MCF 10A (cell line): ENCODE results near the gene UBTF. TPM values are rescaled to one million over a fixed set of nuclear protein-coding genes. Genes with fewer than 3 reads are reported as not detected.
A peak's percentile ranks its signal among the peaks of the same experiment; 100 is the strongest.

Source experiments
- BruUV-seq: library from RNA; stranded (reverse); fragments of 400-500 nt; replicated peaks from 2 replicates; lab custom pipeline; 2021; lab: Mats Ljungman, UMichigan
- CTCF ChIA-PET: fragments of 300-600 bp; sonication (Branson Sonifier 250); formaldehyde crosslinking; extraction: SDS; loops from one replicate; lab custom pipeline; 2021; ENCODE audit warnings: antibody characterized with exemption, inconsistent platforms; lab: Yijun Ruan, JAX
- POLR2A ChIA-PET: fragments of 300-600, 350-650 bp; sonication (Branson Sonifier 250); formaldehyde crosslinking; extraction: SDS; loops from one replicate; lab custom pipeline; 2020; ENCODE audit warnings: antibody characterized with exemption, inconsistent platforms; lab: Yijun Ruan, JAX
- DNase-seq: peaks from one replicate; pipeline ENCODE4 v3.0.0-alpha.2; 2018; ENCODE audit not compliant: unreplicated experiment
- H3K27ac Mint-ChIP-seq: one replicate; pipeline ENCODE4 v1.8.0; 2022; ENCODE audit warnings: mild to moderate bottlenecking, low read depth, mixed read lengths; ENCODE audit not compliant: unreplicated experiment
- H3K27me3 Mint-ChIP-seq: one replicate; pipeline ENCODE4 v1.8.0; 2022; ENCODE audit warnings: mixed read lengths; ENCODE audit not compliant: insufficient read depth, unreplicated experiment
- H3K36me3 Mint-ChIP-seq: one replicate; pipeline ENCODE4 v1.8.0; 2022; ENCODE audit warnings: mild to moderate bottlenecking, moderate library complexity, mixed read lengths; ENCODE audit not compliant: insufficient read depth, unreplicated experiment
- H3K4me1 Mint-ChIP-seq: one replicate; pipeline ENCODE4 v1.8.0; 2022; ENCODE audit warnings: mixed read lengths; ENCODE audit not compliant: insufficient read depth, unreplicated experiment
- H3K4me3 Mint-ChIP-seq: one replicate; pipeline ENCODE4 v1.8.0; 2022; ENCODE audit warnings: mild to moderate bottlenecking, moderate library complexity, mixed read lengths; ENCODE audit not compliant: unreplicated experiment
- H3K9me3 Mint-ChIP-seq: one replicate; pipeline ENCODE4 v1.8.0; 2022; ENCODE audit warnings: mixed read lengths; ENCODE audit not compliant: unreplicated experiment
- CTCF ChIP-seq: fragments of 200-600 bp; IDR thresholded peaks from one replicate; pipeline ENCODE4 v1.8.0; 2022; ENCODE audit warnings: antibody characterized with exemption, mild to moderate bottlenecking; ENCODE audit not compliant: unreplicated experiment
- intact Hi-C: fragments of 100-400 bp; cut with micrococcal nuclease; formaldehyde crosslinking; loops from 2 replicates; pipeline ENCODE4 v1.14.1; 2022
- total RNA-seq: library from RNA; stranded (reverse); gene quantifications from 2 replicates; pipeline ENCODE4 v1.2.3, GENCODE V29; 2022

The UBTF gene
- total RNA-seq, 1 experiment from 2014 or later, result 79.7 TPM

GRCh38 chr17:44267165-44267455 is 47.6 kb upstream of the UBTF start:
- Mint-ChIP-seq H3K36me3 (peaks cover 7% of the 10 kb centered on the region), H3K27ac (no peak overlapping the region), H3K9me3 (no peaks in the 10 kb centered on the region), H3K27me3 (peaks cover 15% of the 10 kb centered on the region), H3K4me3 (no peak overlapping the region), H3K4me1 (peaks cover 4% of the 10 kb centered on the region)
- ChIA-PET CTCF (no interaction called here), POLR2A (no interaction called here)
- no peak for TF ChIP-seq CTCF
- intact Hi-C loops, result no loop called here
- no peak for DNase-seq
- BruUV-seq, result no TSS peak

GRCh38 chr17:44266402-44267164 is 47.1 kb upstream of the UBTF start:
- no peak for TF ChIP-seq CTCF
- DNase-seq, result peak; percentile 9
- Mint-ChIP-seq H3K9me3 (no peaks in the 10 kb centered on the region), H3K4me1 (no peaks in the 10 kb centered on the region), H3K36me3 (peaks cover 7% of the 10 kb centered on the region), H3K4me3 (no peak overlapping the region), H3K27me3 (peaks cover 15% of the 10 kb centered on the region), H3K27ac (no peak overlapping the region)
- no TSS peak for BruUV-seq
- ChIA-PET POLR2A (interaction anchor here (0.6 kb wide), 1 partner anchor 41 kb away, joined by 4 read pairs; no protein-coding TSS in a partner anchor), CTCF (no interaction called here)
- intact Hi-C loops, result no loop called here

- Mint-ChIP-seq H3K4me3 (no peak overlapping the region), H3K9me3 (no peaks in the 10 kb centered on the region), H3K27me3 (peaks cover 15% of the 10 kb centered on the region), H3K36me3 (peaks cover 13% of the 10 kb centered on the region), H3K27ac (no peak overlapping the region), H3K4me1 (no peaks in the 10 kb centered on the region)
- no peak for DNase-seq
- BruUV-seq, result no TSS peak
- CTCF ChIA-PET, result interaction anchor here (0.6 to 0.7 kb wide), 2 partner anchors 62 to 70 kb away, joined by 3 read pairs; no protein-coding TSS in a partner anchor
- TF ChIP-seq CTCF, result no peak
- intact Hi-C loops, result no loop called here
- POLR2A ChIA-PET, result interaction anchor here (1.0 kb wide), 1 partner anchor 41 kb away, joined by 4 read pairs; no protein-coding TSS in a partner anchor
Measured at GRCh38 chr17:44263345-44263902, 43.9 kb upstream of the UBTF start.

- intact Hi-C loops, result no loop called here
- Mint-ChIP-seq H3K27ac (no peak overlapping the region), H3K36me3 (peaks cover 13% of the 10 kb centered on the region), H3K9me3 (no peaks in the 10 kb centered on the region), H3K4me1 (no peaks in the 10 kb centered on the region), H3K27me3 (peaks cover 15% of the 10 kb centered on the region), H3K4me3 (no peak overlapping the region)
- DNase-seq, result no peak
- POLR2A ChIA-PET, result interaction anchor here (1.0 kb wide), 1 partner anchor 41 kb away, joined by 4 read pairs; no protein-coding TSS in a partner anchor
- no peak for TF ChIP-seq CTCF
- CTCF ChIA-PET, result interaction anchor here (0.6 kb wide), 1 partner anchor 61 kb away, joined by 3 read pairs; no protein-coding TSS in a partner anchor
- BruUV-seq, result no TSS peak
Measured at GRCh38 chr17:44262654-44263225, 43.3 kb upstream of the UBTF start.
